Loucy (cell line): Measurements from ENCODE around the gene SLU7.

Experiments used
- EZH2phosphoT487 ChIP-seq: fragments of 200-600 bp; IDR thresholded peaks from 2 replicates; pipeline ENCODE4 v1.6.1; 2018; ENCODE audit warnings: antibody characterized with exemption, mild to moderate bottlenecking, moderate library complexity, borderline replicate concordance
- TF ChIP-seq, protein P1 (sequence below): fragments of 200-600 bp; sonication (generic); conservative IDR thresholded peaks from 2 replicates; pipeline ENCODE4 v1.5.1; 2014; ENCODE audit warnings: mild to moderate bottlenecking, antibody characterized with exemption, low read length

DNA sequence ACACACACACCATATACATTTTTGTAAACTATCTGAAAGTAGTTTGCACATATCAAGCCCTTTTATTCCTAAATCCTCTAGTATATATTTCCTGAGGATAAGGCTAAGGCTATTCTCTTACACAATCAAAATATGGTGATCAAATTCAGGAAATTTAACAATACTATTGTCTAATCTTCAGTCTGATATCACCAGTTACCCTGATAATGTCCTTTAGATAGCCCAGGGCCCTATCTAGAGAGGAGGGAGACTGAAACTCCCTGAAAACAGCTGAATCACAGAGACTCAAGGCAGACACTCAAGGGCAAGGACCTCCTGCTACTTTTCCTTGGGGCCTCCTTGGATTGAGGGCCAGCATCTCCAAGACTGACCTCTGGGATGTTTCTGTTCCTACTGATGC, 33.2 kb upstream of the SLU7 start:
- TF ChIP-seq, protein P1, sequence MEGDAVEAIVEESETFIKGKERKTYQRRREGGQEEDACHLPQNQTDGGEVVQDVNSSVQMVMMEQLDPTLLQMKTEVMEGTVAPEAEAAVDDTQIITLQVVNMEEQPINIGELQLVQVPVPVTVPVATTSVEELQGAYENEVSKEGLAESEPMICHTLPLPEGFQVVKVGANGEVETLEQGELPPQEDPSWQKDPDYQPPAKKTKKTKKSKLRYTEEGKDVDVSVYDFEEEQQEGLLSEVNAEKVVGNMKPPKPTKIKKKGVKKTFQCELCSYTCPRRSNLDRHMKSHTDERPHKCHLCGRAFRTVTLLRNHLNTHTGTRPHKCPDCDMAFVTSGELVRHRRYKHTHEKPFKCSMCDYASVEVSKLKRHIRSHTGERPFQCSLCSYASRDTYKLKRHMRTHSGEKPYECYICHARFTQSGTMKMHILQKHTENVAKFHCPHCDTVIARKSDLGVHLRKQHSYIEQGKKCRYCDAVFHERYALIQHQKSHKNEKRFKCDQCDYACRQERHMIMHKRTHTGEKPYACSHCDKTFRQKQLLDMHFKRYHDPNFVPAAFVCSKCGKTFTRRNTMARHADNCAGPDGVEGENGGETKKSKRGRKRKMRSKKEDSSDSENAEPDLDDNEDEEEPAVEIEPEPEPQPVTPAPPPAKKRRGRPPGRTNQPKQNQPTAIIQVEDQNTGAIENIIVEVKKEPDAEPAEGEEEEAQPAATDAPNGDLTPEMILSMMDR: no peak
- no peak for TF ChIP-seq EZH2phosphoT487
